GM10248 (cell line): ENCODE results near the gene KIF1A.
"Not testable (repeated sequence)": the region's sequence is repeated elsewhere in the genome, so short reads cannot be mapped to it uniquely, and the experiment has no call there.

ENCODE experiments used
- CTCF ChIA-PET: fragments of 300-600 bp; sonication (Branson Sonifier 250); formaldehyde crosslinking; extraction: SDS; loops from one replicate; lab custom pipeline; 2021; ENCODE audit warnings: antibody characterized with exemption; lab: Yijun Ruan, JAX
- POLR2A ChIA-PET: fragments of 350-650 bp; sonication (Branson Sonifier 250); formaldehyde crosslinking; extraction: SDS; loops from one replicate; lab custom pipeline; 2020; ENCODE audit warnings: antibody characterized with exemption; lab: Yijun Ruan, JAX
- DNase-seq: peaks from one replicate; pipeline ENCODE4 v3.0.0; 2012; ENCODE audit errors: extremely low spot score
- TF ChIP-seq, protein P1 (sequence below): IDR thresholded peaks from 2 replicates; pipeline ENCODE4 v1.5.1; 2012; ENCODE audit warnings: mild to moderate bottlenecking, low read depth; ENCODE audit errors: extremely low read depth, missing control alignments, control extremely low read depth

Gene KIF1A

DNA sequence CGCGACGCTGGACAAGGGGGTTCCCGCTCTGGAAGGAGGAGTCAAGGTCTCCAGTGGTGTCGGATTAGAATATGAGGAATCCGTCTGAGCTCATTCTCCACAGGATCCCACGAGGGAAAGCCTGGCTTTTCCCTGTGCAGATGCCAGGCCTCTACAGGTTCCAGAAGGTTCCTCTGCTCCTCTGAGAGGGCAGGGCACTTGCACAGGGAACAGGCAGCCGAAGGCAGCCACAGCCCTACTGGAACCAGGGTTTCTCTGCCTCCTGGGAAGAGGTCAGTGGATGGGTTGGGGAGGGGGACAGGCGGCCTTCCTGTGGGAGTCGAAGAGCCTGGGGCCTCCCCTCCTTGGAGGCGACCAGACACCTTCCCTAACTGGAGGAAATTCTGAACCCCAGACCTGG is 130.0 kb downstream of the KIF1A start:
- ChIA-PET POLR2A (no interaction called here), CTCF (no interaction called here)
- no peak for DNase-seq
- TF ChIP-seq, protein P1, sequence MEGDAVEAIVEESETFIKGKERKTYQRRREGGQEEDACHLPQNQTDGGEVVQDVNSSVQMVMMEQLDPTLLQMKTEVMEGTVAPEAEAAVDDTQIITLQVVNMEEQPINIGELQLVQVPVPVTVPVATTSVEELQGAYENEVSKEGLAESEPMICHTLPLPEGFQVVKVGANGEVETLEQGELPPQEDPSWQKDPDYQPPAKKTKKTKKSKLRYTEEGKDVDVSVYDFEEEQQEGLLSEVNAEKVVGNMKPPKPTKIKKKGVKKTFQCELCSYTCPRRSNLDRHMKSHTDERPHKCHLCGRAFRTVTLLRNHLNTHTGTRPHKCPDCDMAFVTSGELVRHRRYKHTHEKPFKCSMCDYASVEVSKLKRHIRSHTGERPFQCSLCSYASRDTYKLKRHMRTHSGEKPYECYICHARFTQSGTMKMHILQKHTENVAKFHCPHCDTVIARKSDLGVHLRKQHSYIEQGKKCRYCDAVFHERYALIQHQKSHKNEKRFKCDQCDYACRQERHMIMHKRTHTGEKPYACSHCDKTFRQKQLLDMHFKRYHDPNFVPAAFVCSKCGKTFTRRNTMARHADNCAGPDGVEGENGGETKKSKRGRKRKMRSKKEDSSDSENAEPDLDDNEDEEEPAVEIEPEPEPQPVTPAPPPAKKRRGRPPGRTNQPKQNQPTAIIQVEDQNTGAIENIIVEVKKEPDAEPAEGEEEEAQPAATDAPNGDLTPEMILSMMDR, result no peak

DNA sequence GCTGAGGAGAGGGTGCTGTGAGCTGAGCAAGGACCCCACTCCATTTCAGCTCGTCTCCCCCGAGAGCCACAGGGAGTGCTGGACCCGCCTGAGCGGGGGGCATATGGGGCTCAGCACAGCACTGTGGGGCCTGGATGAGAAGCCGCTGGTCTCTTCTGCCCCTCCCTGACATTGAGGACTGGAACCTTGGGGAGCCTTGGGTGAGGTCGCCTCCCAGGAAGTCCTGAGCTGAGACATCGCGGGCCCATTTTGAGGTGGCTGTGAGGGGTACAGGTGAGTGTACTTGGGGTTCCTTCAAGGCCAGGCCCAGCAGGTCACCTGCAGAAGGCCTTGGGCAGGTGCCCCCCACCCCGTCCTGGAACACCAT is 131.5 kb downstream of the KIF1A start:
- CTCF ChIA-PET, result interaction anchor here (1.0 kb wide), 1 partner anchor 174 kb away, joined by 4 read pairs; no protein-coding TSS in a partner anchor
- peak; percentile 22 for DNase-seq
- TF ChIP-seq, protein P1, result no peak
- POLR2A ChIA-PET, result no interaction called here

DNA sequence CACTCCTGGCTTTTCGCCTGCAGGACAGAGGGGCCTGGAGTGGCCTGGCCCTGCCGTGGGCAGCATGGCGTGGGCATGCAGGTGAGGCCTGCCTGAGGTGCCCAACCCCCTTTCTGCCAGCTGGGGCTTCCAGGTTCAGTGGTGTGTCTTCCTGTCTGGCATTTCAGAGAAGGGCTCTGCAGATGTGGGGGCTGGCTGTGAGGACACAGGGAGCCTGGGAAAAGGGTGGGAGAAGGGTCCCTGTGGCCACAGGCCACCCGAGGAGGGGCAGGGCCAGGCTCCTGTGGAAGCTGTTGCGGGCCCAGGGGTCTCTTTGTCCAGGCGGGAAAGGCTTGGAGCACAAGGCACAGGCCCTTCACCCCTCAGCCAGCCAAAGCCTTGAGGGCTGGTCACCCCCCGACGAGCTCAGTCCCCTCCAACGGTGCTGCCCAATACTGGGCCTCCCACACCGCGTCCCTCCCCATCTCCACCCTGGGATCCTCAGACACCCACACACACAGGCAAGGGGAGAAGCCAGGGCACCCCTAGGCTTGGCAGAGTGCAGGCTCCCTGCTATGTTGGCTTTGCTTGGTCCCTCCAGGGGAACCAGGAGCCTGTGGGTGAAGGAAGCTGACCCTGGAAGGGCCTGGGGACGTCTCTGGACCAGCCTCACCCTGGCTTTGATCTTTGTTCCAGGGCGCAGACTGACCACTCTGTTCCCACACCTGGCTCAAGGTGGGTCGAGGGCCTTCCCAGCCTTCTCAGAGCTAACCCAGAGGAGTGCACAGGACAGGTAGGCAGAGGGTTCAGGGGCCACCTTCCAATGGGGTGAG is 132.1 kb downstream of the KIF1A start:
- TF ChIP-seq, protein P1, result no peak
- CTCF ChIA-PET, result interaction anchor here (1.0 kb wide), 1 partner anchor 174 kb away, joined by 4 read pairs; no protein-coding TSS in a partner anchor
- peak; percentile 18 for DNase-seq
- POLR2A ChIA-PET, result no interaction called here

DNA sequence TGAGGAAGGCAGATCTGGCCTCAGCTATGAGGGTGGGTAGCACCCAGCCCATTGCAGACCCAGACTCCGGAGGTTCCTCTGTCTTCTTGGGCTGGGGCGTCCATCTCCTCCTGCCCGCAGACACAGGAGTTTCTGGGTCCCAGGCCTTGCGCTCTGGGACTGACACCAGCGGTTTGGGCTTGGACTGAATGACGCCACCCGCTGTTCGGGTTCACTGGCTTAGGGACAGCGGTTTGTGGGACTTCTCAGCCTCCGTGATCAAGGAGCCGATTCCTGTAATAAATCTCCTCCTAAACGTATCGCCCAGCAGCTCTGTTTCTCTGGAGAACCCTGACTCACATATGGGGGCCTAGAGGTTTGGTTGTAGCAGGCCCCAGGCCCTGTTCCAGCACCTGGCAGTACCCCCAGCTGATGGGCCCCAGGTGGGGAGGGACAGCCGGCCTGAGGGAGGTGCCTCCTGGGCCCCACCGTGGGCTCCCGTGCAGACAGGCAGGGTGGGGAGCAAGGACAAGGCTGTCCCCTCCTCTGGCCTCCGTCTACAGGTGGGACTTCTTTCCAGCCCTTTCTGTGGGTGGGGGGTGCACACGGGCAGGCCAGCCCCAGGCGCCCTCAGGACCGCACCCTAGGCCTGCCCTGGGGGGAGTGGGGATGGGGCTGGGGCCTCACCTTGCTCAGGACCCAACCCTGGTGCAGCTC is 132.8 kb downstream of the KIF1A start:
- peak; percentile 18 for DNase-seq
- POLR2A ChIA-PET, result no interaction called here
- CTCF ChIA-PET, result interaction anchor here (1.0 kb wide), 1 partner anchor 173 kb away, joined by 4 read pairs; no protein-coding TSS in a partner anchor
- TF ChIP-seq, protein P1, result no peak

DNA sequence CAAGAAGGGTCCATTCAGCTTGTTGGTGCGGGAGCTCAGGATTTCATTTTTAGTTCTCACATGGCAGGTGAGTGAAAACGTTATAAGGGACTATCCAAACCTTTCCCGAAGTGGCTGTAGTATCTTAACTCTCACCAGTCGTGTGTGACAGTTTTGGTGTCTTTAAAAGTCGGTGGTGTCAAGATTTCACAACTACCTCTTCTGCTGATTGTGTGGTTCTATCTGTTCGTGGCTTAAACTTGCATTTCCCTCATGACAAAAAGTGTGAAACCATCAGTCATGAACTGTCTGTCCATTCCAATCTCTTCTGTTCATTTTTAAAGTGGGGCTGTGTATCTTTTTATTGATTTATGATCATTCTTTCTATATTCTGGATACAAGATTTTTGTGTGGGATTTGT is 133.6 kb downstream of the KIF1A start:
- TF ChIP-seq, protein P1, result no peak
- ChIA-PET CTCF (no interaction called here), POLR2A (no interaction called here)
- peak; percentile 14 for DNase-seq

DNA sequence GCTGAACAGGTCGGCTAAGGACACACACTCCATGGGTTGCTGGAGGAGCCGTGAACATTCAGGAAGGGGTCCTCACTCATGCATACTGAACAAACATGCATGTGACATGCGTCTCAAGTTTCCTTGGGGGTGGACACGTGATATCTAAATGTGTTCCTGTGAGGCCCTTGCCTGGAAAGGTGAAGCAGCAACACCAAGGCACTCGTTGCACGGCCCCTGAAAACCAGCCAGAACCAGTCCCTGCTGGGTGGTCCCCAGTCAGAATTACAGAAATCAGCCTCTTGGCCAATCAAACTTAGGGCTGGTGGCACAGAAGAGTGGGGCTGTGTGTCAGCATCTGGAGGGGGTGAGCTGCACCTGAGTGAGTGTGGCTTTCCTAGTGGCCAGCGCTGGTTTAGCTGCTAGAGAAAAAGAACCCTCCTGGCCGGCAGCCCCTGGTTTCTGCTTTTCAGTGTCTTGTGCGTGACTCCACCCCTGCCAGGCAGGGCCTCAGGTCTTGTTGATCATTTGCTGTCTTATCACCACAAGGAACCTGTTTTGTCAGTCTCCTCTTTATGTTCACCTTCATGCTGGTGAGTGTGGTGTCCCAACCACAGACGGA is 134.1 kb downstream of the KIF1A start:
- ChIA-PET POLR2A (no interaction called here), CTCF (interaction anchor here (0.7 kb wide), 1 partner anchor 172 kb away, joined by 3 read pairs; no protein-coding TSS in a partner anchor)
- peak; percentile 31 for DNase-seq
- TF ChIP-seq, protein P1, result no peak

DNA sequence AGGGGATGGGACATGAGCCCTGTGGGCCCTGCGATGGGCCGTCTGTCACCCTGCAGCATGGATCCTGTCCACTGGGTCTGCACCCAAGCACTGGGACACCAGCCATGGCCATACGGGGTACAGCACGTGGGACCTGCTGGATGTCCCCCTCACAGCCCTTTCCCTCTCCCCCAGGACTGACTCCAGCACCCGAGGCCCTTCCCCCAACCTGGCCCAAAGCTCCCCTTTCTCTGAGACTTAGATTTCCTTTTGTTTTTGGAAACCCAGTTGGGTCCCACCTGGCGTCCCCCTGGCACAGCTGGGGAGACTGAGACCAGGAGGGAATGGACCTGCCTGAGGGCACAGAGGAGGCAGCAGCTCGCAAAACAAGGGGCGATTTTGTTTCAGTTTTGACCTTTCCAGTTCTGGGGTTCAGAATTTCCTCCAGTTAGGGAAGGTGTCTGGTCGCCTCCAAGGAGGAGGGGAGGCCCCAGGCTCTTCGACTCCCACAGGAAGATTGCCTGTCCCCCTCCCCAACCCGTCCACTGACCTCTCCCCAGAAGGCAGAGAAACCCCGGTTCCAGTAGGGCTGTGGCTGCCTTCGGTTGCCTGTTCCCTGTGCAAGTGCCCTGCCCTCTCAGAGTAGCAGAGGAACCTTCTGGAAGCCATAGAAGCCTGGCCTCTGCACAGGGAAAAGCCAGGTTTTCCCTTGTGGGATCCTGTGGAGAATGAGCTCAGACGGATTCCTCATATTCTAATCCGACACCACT is 135.9 kb downstream of the KIF1A start:
- CTCF ChIA-PET, POLR2A ChIA-PET: not testable (repeated sequence)

DNA sequence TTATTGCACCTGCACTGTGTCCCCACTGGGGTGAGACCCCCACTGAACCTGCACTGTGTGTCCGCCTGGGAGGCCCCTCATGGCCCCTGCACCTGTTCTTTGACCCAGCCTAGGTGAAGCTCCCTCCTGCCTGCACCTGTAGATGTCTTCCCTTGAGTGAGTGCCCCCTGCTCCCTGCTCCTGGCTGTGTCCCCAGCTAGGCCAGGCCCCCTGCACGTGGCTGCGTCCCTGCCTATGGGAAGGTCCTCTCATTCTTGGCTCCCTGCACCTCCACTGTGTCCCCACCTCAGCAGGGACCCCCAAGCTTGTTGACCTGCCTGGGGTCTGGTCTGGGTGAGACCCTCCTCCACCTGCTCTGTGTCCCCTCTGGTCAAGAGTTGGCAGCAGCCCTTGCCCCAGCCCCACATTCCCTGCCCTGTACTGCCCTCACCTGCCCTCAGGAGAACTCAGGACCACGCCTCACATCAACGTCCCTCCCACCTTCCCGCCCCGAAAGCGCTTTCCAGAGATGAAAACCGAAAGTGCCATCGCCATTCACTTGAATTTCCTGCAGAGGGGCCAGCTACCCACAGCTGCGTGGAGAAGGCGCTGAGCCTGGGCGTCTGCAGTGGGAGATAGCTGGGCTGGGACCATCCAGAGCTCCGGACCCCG is 136.6 kb downstream of the KIF1A start:
- POLR2A ChIA-PET, CTCF ChIA-PET, DNase-seq: not testable (repeated sequence)

More for the DNA sequence above, 135.9 kb downstream of the KIF1A start:
- DNase-seq, result not testable (repeated sequence)
